ENCODE data around the gene ABCA6. TPM values are rescaled to one million over a fixed set of nuclear protein-coding genes. Genes with fewer than 3 reads are reported as not detected.

The ABCA6 gene
- under 1 TPM in 1 of 6 experiments, not detected in 5; 0.07 TPM for total RNA-seq (2021; fragmentation: NEBNext Ultra II Directional; extraction: Animal tissue kit (Norgen Biotek cat#: 25700))
- long read RNA-seq: 0 reads

GRCh38 chr17:69141431-69142174 lies at the start of gene ABCA6:
Gene ABCA6, minus strand, starts transcription at chr17:69141895. Its CDS starts 1,192 bp downstream, at chr17:69140703.
- TF ChIP-seq CTCF (IDR thresholded peaks at IDR 0.05): no peak
- no peaks in the 10 kb centered on the region for H3K36me3 Mint-ChIP-seq (ENCODE audit: low read depth)
- no peaks in the 10 kb centered on the region for H3K9me3 Mint-ChIP-seq
- H3K27ac Mint-ChIP-seq: peak within 1 kb of the TSS; percentile 37; the same call in 1 of the 2 replicates
- peaks cover 6% of the 10 kb centered on the region; the same call in 1 of the 2 replicates for H3K4me1 Mint-ChIP-seq (ENCODE audit: low read depth)
- DNase-seq: no peak
- no peaks in the 10 kb centered on the region for H3K27me3 Mint-ChIP-seq (ENCODE audit: insufficient read depth)
- H3K4me3 Mint-ChIP-seq: peak within 1 kb of the TSS; percentile 16; the same call in 1 of the 2 replicates

- no peaks in the 10 kb centered on the region for H3K36me3 Mint-ChIP-seq (ENCODE audit: low read depth)
Measured at GRCh38 chr17:69188796-69189195, 47.1 kb upstream of the ABCA6 start.

GRCh38 chr17:69188064-69188463 lies 46.4 kb upstream of the ABCA6 start:
- TF ChIP-seq CTCF (IDR thresholded peaks at IDR 0.05): no peak
- Mint-ChIP-seq H3K4me3 (no peak overlapping the region), H3K27me3 (ENCODE audit: insufficient read depth) (no peaks in the 10 kb centered on the region; the same call in none of the 2 replicates), H3K9me3 (no peaks in the 10 kb centered on the region), H3K27ac (no peak overlapping the region), H3K36me3 (ENCODE audit: low read depth) (no peaks in the 10 kb centered on the region), H3K4me1 (ENCODE audit: low read depth) (no peaks in the 10 kb centered on the region)
- no peak for DNase-seq

More at GRCh38 chr17:69188796-69189195, 47.1 kb upstream of the ABCA6 start:
- no peaks in the 10 kb centered on the region for H3K4me1 Mint-ChIP-seq (ENCODE audit: low read depth)
- no peaks in the 10 kb centered on the region; the same call in 1 of the 2 replicates for H3K27me3 Mint-ChIP-seq (ENCODE audit: insufficient read depth)
- TF ChIP-seq CTCF (IDR thresholded peaks at IDR 0.05): no peak
- H3K9me3 Mint-ChIP-seq: no peaks in the 10 kb centered on the region
- no peak overlapping the region for H3K27ac Mint-ChIP-seq
- H3K4me3 Mint-ChIP-seq: no peak overlapping the region
- no peak for DNase-seq

- no peaks in the 10 kb centered on the region for H3K4me1 Mint-ChIP-seq (ENCODE audit: low read depth)
- no peak for DNase-seq
- H3K27me3 Mint-ChIP-seq (ENCODE audit: insufficient read depth): no peaks in the 10 kb centered on the region; the same call in none of the 2 replicates
- H3K27ac Mint-ChIP-seq: no peak overlapping the region
- H3K36me3 Mint-ChIP-seq (ENCODE audit: low read depth): no peaks in the 10 kb centered on the region
- no peaks in the 10 kb centered on the region for H3K9me3 Mint-ChIP-seq
- H3K4me3 Mint-ChIP-seq: no peak overlapping the region
- no peak for TF ChIP-seq CTCF (IDR thresholded peaks at IDR 0.05)
Measured at GRCh38 chr17:69187294-69187693, 45.6 kb upstream of the ABCA6 start.

- no peak overlapping the region for H3K4me3 Mint-ChIP-seq
- DNase-seq: peak; percentile 3
Measured at GRCh38 chr17:69179227-69179952, 37.7 kb upstream of the ABCA6 start.

More at GRCh38 chr17:69179227-69179952, 37.7 kb upstream of the ABCA6 start:
- Mint-ChIP-seq H3K27me3 (ENCODE audit: insufficient read depth) (no peaks in the 10 kb centered on the region; the same call in 1 of the 2 replicates), H3K27ac (no peak overlapping the region), H3K9me3 (no peaks in the 10 kb centered on the region), H3K36me3 (ENCODE audit: low read depth) (no peaks in the 10 kb centered on the region), H3K4me1 (ENCODE audit: low read depth) (peaks cover 26% of the 10 kb centered on the region)
- no peak for TF ChIP-seq CTCF (IDR thresholded peaks at IDR 0.05)
